Measurements from ENCODE around the gene SHROOM1. TPM values are rescaled to one million over a fixed set of nuclear protein-coding genes. Genes with fewer than 3 reads are reported as not detected.
A peak's percentile ranks its signal among the peaks of the same experiment; 100 is the strongest.

The SHROOM1 gene
- total and polyA plus RNA-seq, 2 of the 8 experiments (the other 6 are each of a cell fraction or from before 2014, with no cell fraction given): 3.9 to 5.2 TPM

DNA sequence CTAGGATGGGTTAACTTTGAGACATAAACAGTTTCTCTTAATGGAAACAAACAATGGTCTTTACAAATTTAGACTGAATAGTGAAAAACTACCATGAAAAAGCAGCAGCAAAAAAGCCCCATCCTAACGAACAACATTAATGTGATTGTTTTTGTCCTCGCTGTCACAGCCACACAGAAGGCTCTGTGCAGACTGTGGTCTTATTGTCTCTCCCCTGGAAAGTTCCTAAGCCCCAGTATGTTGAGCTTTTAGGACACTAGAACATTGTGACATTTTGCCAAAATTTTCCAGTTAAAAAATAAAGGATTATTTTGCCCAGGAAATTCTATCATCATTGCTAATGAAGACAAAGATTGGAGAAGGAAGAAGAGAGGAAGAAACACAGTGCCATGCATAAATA is 29.9 kb downstream of the SHROOM1 start:
- Histone ChIP-seq H3K18ac (ENCODE audit: extremely low read depth, low read length) (no peak overlapping the region), H4K5ac (ENCODE audit: insufficient read length, low read depth, low read length) (no peak overlapping the region), H3K4ac (replicated peaks; ENCODE audit: insufficient read length, low read depth, low read length) (no peak overlapping the region), H2BK120ac (replicated peaks; ENCODE audit: low read depth, low read length) (no peak overlapping the region), H3K27ac (ENCODE audit: low read depth, low read length) (no peak overlapping the region), H3K4me2 (ENCODE audit: insufficient read depth in 1 of 2, low read depth in 2 of 2, low read length in 2 of 2) (no peak overlapping the region), H3K23ac (ENCODE audit: insufficient read length) (no peak overlapping the region), H3K4me1 (replicated peaks in 1 of 4; ENCODE audit: control insufficient read depth in 3 of 4, insufficient read depth in 4 of 4, low read length in 3 of 4) (no peaks in the 10 kb centered on the region), H3K9me3 (ENCODE audit: insufficient read depth in 2 of 2, low read depth in 1 of 2, low read length in 1 of 2) (no peaks in the 10 kb centered on the region), H2BK5ac (ENCODE audit: low read depth, low read length) (no peak overlapping the region), H4K91ac (replicated peaks; ENCODE audit: insufficient read length, low read length) (no peak overlapping the region), H2BK15ac (ENCODE audit: low read length) (no peak overlapping the region), H3K56ac (replicated peaks; ENCODE audit: insufficient read length, low read depth, low read length) (no peak overlapping the region), H3K9ac (replicated peaks in 1 of 4; ENCODE audit: extremely low read depth in 1 of 4, low read depth in 3 of 4, low read length in 3 of 4) (no peak overlapping the region), H4K8ac (ENCODE audit: extremely low read depth, insufficient read depth, low read length) (no peak overlapping the region), H2BK20ac (ENCODE audit: low read length) (no peak overlapping the region), H3K36me3 (ENCODE audit: control insufficient read depth in 2 of 4, insufficient read depth in 4 of 4, low read length in 3 of 4) (no peaks in the 10 kb centered on the region), H4K20me1 (replicated peaks in 1 of 2; ENCODE audit: control insufficient read depth in 1 of 2, insufficient read depth in 2 of 2, low read length in 2 of 2) (no peaks in the 10 kb centered on the region), H2AK5ac (ENCODE audit: low read depth, low read length) (no peak overlapping the region), H2AFZ (ENCODE audit: low read length) (0 out of 2 replicates have a peak overlapping the region, but pooled peaks have one; percentile 61), H3K14ac (ENCODE audit: insufficient read length) (no peak overlapping the region), H3K4me3 (ENCODE audit: extremely low read depth in 1 of 4, insufficient read depth in 2 of 4, low read depth in 3 of 4, low read length in 4 of 4) (no peak overlapping the region), H3K79me2 (ENCODE audit: control insufficient read depth in 1 of 2, insufficient read depth in 2 of 2, low read length in 2 of 2) (no peaks in the 10 kb centered on the region), H3K23me2 (ENCODE audit: low read depth, low read length) (peaks cover 2% of the 10 kb centered on the region; the same call in 1 of the 2 replicates), H3K79me1 (ENCODE audit: low read depth, low read length) (no peaks in the 10 kb centered on the region), H3K27me3 (replicated peaks in 1 of 4; ENCODE audit: control insufficient read depth in 3 of 4, extremely low read depth in 1 of 4, insufficient read depth in 3 of 4, low read length in 3 of 4) (peaks cover 0 to 1% (median 0%) of the 10 kb centered on the region in 4 experiments; a peak in 1 of 7 replicates), H2BK12ac (ENCODE audit: low read depth, low read length) (no peak overlapping the region)
- DNase-seq (ENCODE audit: low read depth in 1 of 2, low spot score in 2 of 2) (no peak), FAIRE-seq (no peak)
- ChIA-PET CTCF (ENCODE audit: partially characterized antibody) (interaction anchor here (0.9 to 3.1 kb wide), 6 partner anchors 10 to 92 kb away, joined by 3 to 19 read pairs (median 6); partner anchors contain the start of gene SOWAHA), POLR2A (ENCODE audit: partially characterized antibody) (interaction anchor here (0.6 kb wide), 1 partner anchor 71 kb away, joined by 3 read pairs; no protein-coding TSS in a partner anchor)
- 88% methylated on average over 2 of the region's 2 CpGs; no CpG with 5 or more reads in 1 of the 2 experiments for WGBS, 2 experiments (ENCODE audit: extremely low coverage in 1 of 2, insufficient coverage in 1 of 2, insufficient read length in 1 of 2, insufficient replicate concordance in 2 of 2, low coverage in 1 of 2, low lambda C conversion rate in 2 of 2, missing lambda C conversion rate in 1 of 2)
- TF ChIP-seq EZH2 (IDR thresholded peaks at IDR 0.05; ENCODE audit: low read depth, low read length, severe bottlenecking) (no peak), NRF1 (IDR thresholded peaks at IDR 0.05; ENCODE audit: low read depth, low read length) (no peak)

Measured in H1 (cell line).